TTC549 (cell line): Measurements from ENCODE around the gene PBRM1.
"Not testable (repeated sequence)": the region's sequence is repeated elsewhere in the genome, so short reads cannot be mapped to it uniquely, and the experiment has no call there.

Experiments used
- FAIRE-seq: peaks from 2 replicates; lab custom pipeline; 2012; peaks lifted over from hg19 to GRCh38; lab: Jason Lieb, UNC

Gene PBRM1

GRCh38 chr3:52704611-52705437 lies 19.1 kb upstream of the PBRM1 start:
- FAIRE-seq, result no peak

- no peak for FAIRE-seq
Observed at GRCh38 chr3:52703341-52703740, 17.6 kb upstream of the PBRM1 start.

GRCh38 chr3:52697632-52697965 lies 11.9 kb upstream of the PBRM1 start:
- FAIRE-seq, result no peak

GRCh38 chr3:52696830-52697631 lies 11.3 kb upstream of the PBRM1 start:
- FAIRE-seq, result no peak

- FAIRE-seq, result no peak
Observed at GRCh38 chr3:52695798-52696671, 10.3 kb upstream of the PBRM1 start.

- FAIRE-seq, result no peak
Observed at GRCh38 chr3:52694528-52695189, 8.9 kb upstream of the PBRM1 start.

GRCh38 chr3:52693071-52693470 lies 7.4 kb upstream of the PBRM1 start:
- FAIRE-seq, result no peak

GRCh38 chr3:52690560-52690959 lies 4.8 kb upstream of the PBRM1 start:
- no peak for FAIRE-seq

GRCh38 chr3:52689151-52689550 lies 3.4 kb upstream of the PBRM1 start:
- FAIRE-seq, result no peak

GRCh38 chr3:52688266-52688665 lies 2.6 kb upstream of the PBRM1 start:
- no peak for FAIRE-seq

GRCh38 chr3:52685285-52685708 lies 416 bp downstream of the PBRM1 start:
- FAIRE-seq, result no peak

GRCh38 chr3:52684184-52684583 lies 1.5 kb downstream of the PBRM1 start:
- FAIRE-seq, result no peak

- no peak for FAIRE-seq
Observed at GRCh38 chr3:52683611-52684010, 2.1 kb downstream of the PBRM1 start.

- no peak for FAIRE-seq
Observed at GRCh38 chr3:52682016-52682415, 3.7 kb downstream of the PBRM1 start.

GRCh38 chr3:52681596-52681995 lies 4.1 kb downstream of the PBRM1 start:
- no peak for FAIRE-seq

GRCh38 chr3:52679811-52680210 lies 5.9 kb downstream of the PBRM1 start:
- FAIRE-seq, result no peak

GRCh38 chr3:52679199-52679538 lies 6.5 kb downstream of the PBRM1 start:
- no peak for FAIRE-seq

GRCh38 chr3:52678265-52679198 lies 7.2 kb downstream of the PBRM1 start:
- no peak for FAIRE-seq

- not testable (repeated sequence) for FAIRE-seq
Observed at GRCh38 chr3:52676201-52676600, 9.5 kb downstream of the PBRM1 start.

GRCh38 chr3:52671676-52672075 lies 14.0 kb downstream of the PBRM1 start:
- no peak for FAIRE-seq
